Stomach smooth muscle (tissue), 2 donors: ENCODE measurements around the gene CDYL.

Source experiments
- H3K27ac ChIP-seq: one replicate; pipeline ENCODE4 v1.7.0; 2013; ENCODE audit warnings: mild to moderate bottlenecking, low read length, inconsistent platforms
- H3K27me3 ChIP-seq, 2 donors: one replicate each; pipeline ENCODE4 v1.7.0; 2013; ENCODE audit warnings: low read length in 2 of 2; ENCODE audit not compliant: insufficient read depth in 2 of 2, control insufficient read depth in 1 of 2
- H3K36me3 ChIP-seq, 2 donors: one replicate each; pipeline ENCODE4 v1.7.0; 2013; ENCODE audit warnings: low read length in 2 of 2; ENCODE audit not compliant: control insufficient read depth in 2 of 2, insufficient read depth in 2 of 2
- H3K4me1 ChIP-seq: one replicate; pipeline ENCODE4 v1.7.0; 2013; ENCODE audit warnings: low read length; ENCODE audit not compliant: control insufficient read depth, insufficient read depth
- H3K4me3 ChIP-seq, 2 donors: one replicate each; pipeline ENCODE4 v1.7.0; 2013; ENCODE audit warnings: low read length in 2 of 2
- H3K9ac ChIP-seq, 2 donors: one replicate each; pipeline ENCODE4 v1.7.0; 2013; ENCODE audit warnings: low read length in 2 of 2, mild to moderate bottlenecking in 1 of 2
- H3K9me3 ChIP-seq, 2 donors: one replicate each; pipeline ENCODE4 v1.7.0; 2013; ENCODE audit warnings: low read length in 2 of 2; ENCODE audit not compliant: control insufficient read depth in 2 of 2
- donor health status: healthy.
- donor health status: Pancreatic carcinoma.

Gene CDYL, protein sequence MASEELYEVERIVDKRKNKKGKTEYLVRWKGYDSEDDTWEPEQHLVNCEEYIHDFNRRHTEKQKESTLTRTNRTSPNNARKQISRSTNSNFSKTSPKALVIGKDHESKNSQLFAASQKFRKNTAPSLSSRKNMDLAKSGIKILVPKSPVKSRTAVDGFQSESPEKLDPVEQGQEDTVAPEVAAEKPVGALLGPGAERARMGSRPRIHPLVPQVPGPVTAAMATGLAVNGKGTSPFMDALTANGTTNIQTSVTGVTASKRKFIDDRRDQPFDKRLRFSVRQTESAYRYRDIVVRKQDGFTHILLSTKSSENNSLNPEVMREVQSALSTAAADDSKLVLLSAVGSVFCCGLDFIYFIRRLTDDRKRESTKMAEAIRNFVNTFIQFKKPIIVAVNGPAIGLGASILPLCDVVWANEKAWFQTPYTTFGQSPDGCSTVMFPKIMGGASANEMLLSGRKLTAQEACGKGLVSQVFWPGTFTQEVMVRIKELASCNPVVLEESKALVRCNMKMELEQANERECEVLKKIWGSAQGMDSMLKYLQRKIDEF

DNA sequence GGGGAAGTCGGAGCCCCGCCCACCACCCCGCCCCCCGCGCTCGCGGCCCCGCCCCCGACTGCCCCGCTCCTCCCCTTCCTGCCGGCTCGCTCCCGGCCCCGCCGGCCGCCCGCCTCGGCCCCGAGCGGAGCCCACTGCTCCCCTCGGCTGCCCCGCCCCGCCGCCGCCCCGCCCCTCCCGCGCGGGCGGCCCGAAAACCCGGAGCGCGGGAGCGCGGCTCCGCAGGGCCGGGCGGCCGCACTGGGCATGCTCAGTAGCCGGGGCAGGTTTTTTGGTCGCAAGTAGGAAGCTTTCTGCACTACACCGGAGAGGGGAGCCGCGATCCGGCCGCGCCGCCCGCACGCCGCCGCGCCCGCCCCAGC is at the start of gene CDYL:
Gene CDYL, plus strand, starts transcription at position 274 of the 362 bp plus-strand sequence. CDS start 380 bp downstream, outside the sequence.
- peak within 1 kb of the TSS; percentile 32 for H3K27ac ChIP-seq
- H3K4me1 ChIP-seq: peaks cover 9% of the 10 kb centered on the region
- peak within 1 kb of the TSS; percentile 32 to 64 for H3K9ac ChIP-seq
- H3K27me3 ChIP-seq: no peaks in the 10 kb centered on the region
- no peaks in the 10 kb centered on the region for H3K36me3 ChIP-seq
- H3K9me3 ChIP-seq: no peaks in the 10 kb centered on the region
- peak within 1 kb of the TSS; percentile 68 to 78 for H3K4me3 ChIP-seq

DNA sequence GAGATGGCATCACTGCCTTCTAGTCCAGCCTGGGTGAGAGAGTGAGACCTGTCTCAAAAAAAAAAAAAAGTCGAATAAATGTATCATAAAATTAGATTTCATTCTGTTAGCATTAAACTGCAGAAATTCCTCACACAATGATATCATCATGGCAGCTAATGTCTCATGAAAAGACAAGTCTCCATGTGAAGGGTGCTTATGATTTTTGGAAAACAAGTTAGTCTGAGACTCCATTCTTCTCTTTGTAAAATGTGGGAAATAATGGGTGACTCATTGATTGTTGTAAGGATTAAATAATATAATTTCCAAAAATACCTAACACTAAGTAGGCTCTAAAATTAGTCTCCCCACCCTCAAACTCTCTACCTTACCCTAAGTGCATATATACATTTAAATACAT is 49.6 kb upstream of the CDYL start:
- Histone ChIP-seq H3K27me3 (no peaks in the 10 kb centered on the region), H3K4me3 (no peak overlapping the region), H3K4me1 (no peaks in the 10 kb centered on the region), H3K9ac (no peak overlapping the region), H3K27ac (no peak overlapping the region), H3K36me3 (no peaks in the 10 kb centered on the region), H3K9me3 (no peaks in the 10 kb centered on the region)

DNA sequence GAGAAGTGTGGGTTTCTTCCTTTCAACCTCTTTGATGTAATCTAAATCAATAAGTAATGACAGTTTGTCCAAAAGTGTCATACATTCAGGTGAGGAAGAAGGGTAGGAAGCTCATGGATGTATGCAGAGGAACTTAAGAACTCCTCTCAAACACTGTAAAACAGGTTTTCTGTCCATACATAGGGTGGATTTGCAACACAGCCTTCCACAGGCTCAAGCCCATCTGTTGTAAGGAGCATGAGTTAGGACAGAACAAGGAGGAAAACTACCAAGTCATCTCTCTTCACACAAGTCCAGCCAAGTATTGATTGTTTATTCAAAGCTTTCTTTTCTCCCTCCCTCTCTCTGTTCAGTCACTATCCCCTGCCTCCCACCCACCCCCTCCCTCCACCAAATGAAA is 49.0 kb upstream of the CDYL start:
- Histone ChIP-seq H3K4me3 (no peak overlapping the region), H3K36me3 (no peaks in the 10 kb centered on the region), H3K27me3 (no peaks in the 10 kb centered on the region), H3K9ac (no peak overlapping the region), H3K4me1 (no peaks in the 10 kb centered on the region), H3K9me3 (no peaks in the 10 kb centered on the region), H3K27ac (no peak overlapping the region)

DNA sequence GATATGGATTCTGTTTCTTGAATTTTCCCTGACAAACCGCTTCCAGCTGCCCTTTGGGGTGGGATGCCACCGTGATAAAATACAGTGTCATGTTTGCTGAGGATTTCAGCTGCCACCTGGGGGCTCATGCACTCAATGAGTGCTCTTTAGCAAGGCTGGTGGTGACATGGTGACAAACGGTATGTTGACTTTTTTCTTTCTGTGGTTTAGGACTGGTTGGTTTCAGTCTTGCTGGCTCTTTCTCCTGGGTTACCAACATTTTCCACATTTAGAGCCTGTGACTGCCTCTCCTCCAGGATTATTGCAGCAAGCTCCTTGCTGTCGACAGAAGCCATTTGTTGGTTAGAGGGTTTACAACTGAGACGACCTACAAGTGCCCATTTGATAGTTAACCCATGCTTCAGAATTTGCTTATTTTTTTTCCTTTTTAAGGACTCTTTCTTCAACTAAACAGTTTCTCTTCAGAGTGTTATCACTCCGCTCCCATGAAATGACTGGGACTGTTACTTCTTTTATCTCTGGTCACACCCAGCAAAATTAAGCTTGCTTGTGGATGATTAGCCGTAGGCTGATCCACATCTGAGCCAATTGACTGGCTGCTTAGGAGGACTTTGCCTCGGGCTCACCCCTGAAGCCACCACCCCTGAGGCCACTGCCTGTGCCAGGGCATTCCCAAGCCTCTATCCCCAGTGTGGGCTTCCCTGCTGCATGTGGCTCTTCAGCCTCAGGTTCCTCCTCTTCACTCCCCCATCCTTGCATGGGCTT is 48.4 kb upstream of the CDYL start:
- Histone ChIP-seq H3K4me1 (peaks cover 1% of the 10 kb centered on the region), H3K36me3 (no peaks in the 10 kb centered on the region), H3K9ac (no peak overlapping the region), H3K27ac (no peak overlapping the region), H3K27me3 (no peaks in the 10 kb centered on the region), H3K9me3 (no peaks in the 10 kb centered on the region), H3K4me3 (no peak overlapping the region)

DNA sequence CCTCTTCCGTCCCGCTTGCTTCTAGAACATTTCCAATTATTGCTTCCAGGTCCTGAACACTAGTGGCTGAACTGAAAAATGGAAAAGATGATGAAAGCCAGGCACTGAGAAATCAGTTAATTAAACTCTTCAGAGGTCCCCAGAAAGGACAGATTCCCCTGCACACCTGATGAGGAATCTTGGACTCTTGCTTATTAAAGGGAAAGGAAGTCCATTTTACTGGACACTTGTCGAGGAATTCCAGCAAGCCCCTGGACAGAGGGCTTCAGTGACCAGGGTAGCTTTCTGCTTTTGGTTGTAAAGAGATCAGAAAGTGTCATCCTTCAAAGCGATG is 47.8 kb upstream of the CDYL start:
- H3K4me3 ChIP-seq: no peak overlapping the region
- H3K4me1 ChIP-seq: peaks cover 5% of the 10 kb centered on the region
- H3K9ac ChIP-seq: no peak overlapping the region
- H3K36me3 ChIP-seq: no peaks in the 10 kb centered on the region
- H3K27ac ChIP-seq: no peak overlapping the region
- no peaks in the 10 kb centered on the region for H3K27me3 ChIP-seq
- H3K9me3 ChIP-seq: no peaks in the 10 kb centered on the region

DNA sequence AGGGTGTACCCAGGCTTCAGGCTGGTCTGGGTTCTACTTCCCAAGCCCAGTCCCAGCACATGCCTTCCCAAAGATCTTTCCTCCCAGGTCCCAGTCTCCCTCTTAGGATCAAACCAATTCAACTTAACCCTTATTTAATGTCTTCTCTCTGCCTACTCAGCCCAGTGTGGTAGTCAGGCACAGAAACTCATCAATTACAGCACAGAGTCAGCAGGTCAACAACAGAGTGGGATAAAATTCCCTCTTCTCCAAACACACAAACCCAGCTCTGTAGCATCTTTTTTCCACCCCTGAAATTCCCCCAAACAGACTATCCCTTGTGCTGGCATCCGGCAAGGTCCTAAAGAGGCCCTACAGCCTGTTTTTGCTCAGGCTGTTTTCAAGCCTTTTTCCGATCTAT is 47.3 kb upstream of the CDYL start:
- peaks cover 5% of the 10 kb centered on the region for H3K4me1 ChIP-seq
- no peak overlapping the region for H3K9ac ChIP-seq
- H3K27ac ChIP-seq: no peak overlapping the region
- H3K27me3 ChIP-seq: no peaks in the 10 kb centered on the region
- H3K9me3 ChIP-seq: no peaks in the 10 kb centered on the region
- no peaks in the 10 kb centered on the region for H3K36me3 ChIP-seq
- H3K4me3 ChIP-seq: no peak overlapping the region

DNA sequence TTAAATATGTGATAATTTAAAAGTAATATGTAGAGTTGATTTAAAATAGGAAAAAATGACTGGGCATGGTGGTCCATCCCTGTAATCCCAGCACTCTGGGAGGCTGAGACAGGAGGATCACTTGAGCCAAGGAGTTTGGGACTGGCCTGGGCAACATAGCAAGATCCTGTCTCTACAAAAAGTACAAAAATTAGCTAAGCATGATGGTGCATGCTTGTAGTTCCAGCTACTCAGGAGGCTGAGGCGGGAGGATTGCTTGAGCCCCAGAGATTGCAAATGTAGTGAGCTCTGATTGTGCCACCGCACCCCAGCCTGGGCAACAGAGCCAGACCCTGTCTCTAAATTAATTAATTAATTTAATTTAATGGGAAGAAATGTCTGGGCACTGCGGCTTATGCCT is 44.2 kb upstream of the CDYL start:
- Histone ChIP-seq H3K9me3 (no peaks in the 10 kb centered on the region), H3K9ac (no peak overlapping the region), H3K4me3 (no peak overlapping the region), H3K36me3 (no peaks in the 10 kb centered on the region), H3K27me3 (no peaks in the 10 kb centered on the region), H3K27ac (no peak overlapping the region), H3K4me1 (peaks cover 5% of the 10 kb centered on the region)

DNA sequence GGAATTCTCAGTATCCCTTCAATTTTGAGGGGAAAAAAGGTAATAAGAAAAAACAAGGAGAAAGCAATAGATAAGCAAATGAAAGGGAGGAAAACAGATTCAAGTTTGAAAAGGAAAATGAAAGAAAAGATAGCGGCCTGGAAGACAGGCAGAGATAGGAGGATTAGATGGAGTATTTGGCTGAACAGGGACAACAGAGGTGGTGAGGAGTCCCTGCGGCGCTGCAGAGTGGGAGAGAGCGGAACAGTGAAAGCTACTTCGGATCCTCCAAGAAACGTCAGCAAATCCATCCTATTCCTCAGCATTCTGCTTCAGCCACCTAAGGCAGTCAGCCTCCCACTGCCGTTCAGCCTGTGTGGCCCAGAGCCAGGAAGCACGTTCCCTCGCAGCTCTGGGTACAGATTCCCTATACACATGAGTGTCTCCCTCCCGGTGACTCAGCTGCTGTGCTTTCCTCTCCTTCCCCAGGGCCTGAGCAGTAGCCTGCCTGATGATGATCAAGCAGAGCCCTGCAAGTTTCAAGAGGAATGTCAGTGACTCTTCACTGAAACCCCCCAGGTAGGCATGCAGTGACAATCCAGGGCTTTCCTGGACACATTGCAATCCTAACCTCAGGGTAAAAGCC is 43.4 kb upstream of the CDYL start:
- Histone ChIP-seq H3K27me3 (no peaks in the 10 kb centered on the region), H3K36me3 (no peaks in the 10 kb centered on the region), H3K9ac (peak overlapping the region; percentile 13 to 31), H3K27ac (no peak overlapping the region), H3K4me3 (peak overlapping the region; percentile 66 to 73), H3K9me3 (no peaks in the 10 kb centered on the region), H3K4me1 (peaks cover 5% of the 10 kb centered on the region)

DNA sequence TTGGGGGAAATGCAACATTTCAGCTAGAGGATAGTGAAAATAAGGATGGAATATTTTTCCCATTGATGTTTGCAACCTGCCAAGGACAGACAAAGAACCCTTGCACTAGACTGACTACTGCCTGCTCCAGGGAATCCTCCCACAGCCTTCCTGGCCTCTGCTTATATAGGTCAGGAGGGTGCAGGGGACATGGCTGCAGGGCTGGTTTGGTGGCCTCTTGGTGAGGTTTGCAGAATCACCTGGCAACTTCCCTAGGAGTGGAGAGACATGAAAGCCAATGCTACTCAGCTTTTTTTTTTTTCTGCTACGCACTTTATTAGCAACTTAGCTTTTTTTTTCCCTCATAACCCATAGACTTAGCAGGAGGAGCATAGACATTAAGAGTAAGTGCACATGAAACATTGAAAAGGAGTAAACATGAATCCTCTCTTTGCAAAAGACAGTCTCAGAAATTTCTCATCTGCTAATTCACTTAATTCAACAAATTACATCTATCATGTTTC is 39.8 kb upstream of the CDYL start:
- Histone ChIP-seq H3K4me1 (peaks cover 5% of the 10 kb centered on the region), H3K9ac (no peak overlapping the region), H3K27ac (no peak overlapping the region), H3K36me3 (no peaks in the 10 kb centered on the region), H3K4me3 (no peak overlapping the region), H3K27me3 (no peaks in the 10 kb centered on the region), H3K9me3 (no peaks in the 10 kb centered on the region)

DNA sequence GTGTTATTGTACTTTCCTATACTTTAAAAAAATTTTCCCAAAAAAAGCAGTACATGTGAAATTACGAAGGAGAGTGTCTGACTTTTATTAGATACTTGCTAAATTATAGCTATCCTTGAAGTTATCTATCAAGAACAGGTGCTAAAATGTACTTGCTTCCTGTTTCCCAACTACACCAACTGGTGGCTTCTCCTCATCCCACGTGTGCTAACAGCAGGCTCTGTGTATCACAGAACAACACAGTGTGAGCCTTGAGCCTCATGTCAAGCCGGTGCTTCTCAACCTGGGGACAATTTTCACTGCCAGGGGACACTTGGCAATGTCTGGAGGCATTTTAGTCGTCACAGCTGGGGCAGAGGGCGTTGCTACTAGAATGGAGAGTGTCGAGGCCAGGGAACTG is 36.2 kb upstream of the CDYL start:
- no peak overlapping the region for H3K9ac ChIP-seq
- no peaks in the 10 kb centered on the region for H3K4me1 ChIP-seq
- H3K36me3 ChIP-seq: no peaks in the 10 kb centered on the region
- no peaks in the 10 kb centered on the region for H3K9me3 ChIP-seq
- no peak overlapping the region for H3K27ac ChIP-seq
- H3K27me3 ChIP-seq: no peaks in the 10 kb centered on the region
- no peak overlapping the region for H3K4me3 ChIP-seq
